ENCODE measurements around the gene ST3GAL4. TPM values are rescaled to one million over a fixed set of nuclear protein-coding genes. Genes with fewer than 3 reads are reported as not detected.

The ST3GAL4 gene
- total and polyA plus RNA-seq, 7 experiments from 2014 or later, result 2.7 to 13.4 (median 4.1) TPM

DNA sequence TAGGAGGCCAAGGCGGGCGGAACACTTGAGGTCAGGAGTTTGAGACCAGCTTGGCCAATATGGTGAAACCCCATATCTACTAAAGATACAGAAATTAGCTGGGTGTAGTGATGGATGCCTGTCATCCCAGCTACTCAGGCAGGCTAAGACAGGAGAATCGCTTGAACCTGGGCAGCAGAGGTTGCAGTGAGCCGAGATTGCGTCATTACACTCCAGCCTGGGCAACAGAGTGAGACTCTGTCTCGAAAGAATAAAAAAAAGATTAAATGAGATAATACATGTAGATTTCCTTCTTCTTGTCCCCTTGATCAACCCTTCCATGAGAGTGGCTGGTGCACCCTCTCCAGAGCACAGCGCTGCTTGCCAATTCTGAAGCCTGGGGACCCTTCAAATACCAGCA lies 106.9 kb downstream of the ST3GAL4 start:
- no peaks in the 10 kb centered on the region for H3K36me3 Mint-ChIP-seq
- Histone ChIP-seq H3K36me3 (ENCODE audit: control insufficient read depth in 2 of 3, insufficient read depth in 3 of 3, low read length in 3 of 3) (no peaks in the 10 kb centered on the region), H3K27me3 (ENCODE audit: control insufficient read depth in 2 of 2, insufficient read depth in 2 of 2, low read length in 2 of 2) (no peaks in the 10 kb centered on the region), H3K27ac (ENCODE audit: low read depth, low read length) (no peak overlapping the region), H3K9me3 (ENCODE audit: control insufficient read depth in 2 of 3, low read length in 3 of 3) (peaks cover 0 to 5% (median 0%) of the 10 kb centered on the region in 3 experiments), H3K4me3 (ENCODE audit: low read length) (no peak overlapping the region), H3K4me1 (ENCODE audit: control insufficient read depth in 2 of 2, insufficient read depth in 2 of 2, low read length in 2 of 2) (peaks cover 0 to 12% of the 10 kb centered on the region in 2 donors)
- DNase-seq, result no peak
- ChIA-PET CTCF (interaction anchor here (1.9 kb wide), 1 partner anchor 18 kb away, joined by 7 read pairs; no protein-coding TSS in a partner anchor), POLR2A (interaction anchor here (0.6 kb wide), 1 partner anchor 13 kb away, joined by 3 read pairs; no protein-coding TSS in a partner anchor)
- H3K9me3 Mint-ChIP-seq, result peaks cover 0 to 5% (median 2%) of the 10 kb centered on the region in 11 donors
- peaks cover 10 to 30% (median 24%) of the 10 kb centered on the region in 7 donors for H3K4me1 Mint-ChIP-seq
- no peak overlapping the region for H3K27ac Mint-ChIP-seq
- peaks cover 0 to 11% (median 0%) of the 10 kb centered on the region in 5 donors for H3K27me3 Mint-ChIP-seq
- no peak for ATAC-seq
- intact Hi-C loops (cut with micrococcal nuclease), result no loop called here
- H3K4me3 Mint-ChIP-seq, result no peak overlapping the region

Other genes starting within 250 kb of the ST3GAL4 start
- 10 to 100 TPM; 30.1 to 49.6 (median 43.8) TPM for gene RPUSD4, start 144.0 kb upstream of the ST3GAL4 start, total RNA-seq
- 10 to 100 TPM; 15.4 to 25.8 TPM for gene RPUSD4, start 144.0 kb upstream of the ST3GAL4 start, polyA plus RNA-seq
- gene FAM118B, start 143.9 kb upstream of the ST3GAL4 start, total RNA-seq, result 10 to 100 TPM in 3 of 5 experiments, 1 to 10 TPM in 2; 4.0 to 10.9 (median 10.5) TPM
- gene FAM118B, start 143.9 kb upstream of the ST3GAL4 start, polyA plus RNA-seq, result 10 to 100 TPM; 12.2 to 14.7 TPM
- gene SRPRA, start 86.8 kb upstream of the ST3GAL4 start, total RNA-seq, result 100 to 1,000 TPM; 141 to 179 (median 150) TPM
- 100 to 1,000 TPM in 1 of 2 donors, 10 to 100 TPM in 1; 81.6 to 144 TPM for gene SRPRA, start 86.8 kb upstream of the ST3GAL4 start, polyA plus RNA-seq
- 10 to 100 TPM; 27.5 to 42.7 (median 35.5) TPM for gene FOXRED1, start 86.5 kb upstream of the ST3GAL4 start, total RNA-seq
- gene FOXRED1, start 86.5 kb upstream of the ST3GAL4 start, polyA plus RNA-seq, result 10 to 100 TPM; 20.4 to 26.1 TPM
- 10 to 100 TPM; 12.9 to 21.5 (median 17.9) TPM for gene TIRAP, start 72.6 kb upstream of the ST3GAL4 start, total RNA-seq
- 10 to 100 TPM in 1 of 2 donors, 1 to 10 TPM in 1; 9.6 to 15.3 TPM for gene TIRAP, start 72.6 kb upstream of the ST3GAL4 start, polyA plus RNA-seq
- gene DCPS, start 51.6 kb upstream of the ST3GAL4 start, total RNA-seq, result 10 to 100 TPM; 11.0 to 37.2 (median 17.4) TPM
- gene DCPS, start 51.6 kb upstream of the ST3GAL4 start, polyA plus RNA-seq, result 10 to 100 TPM; 37.9 to 39.2 TPM